DND-41 (cell line): ENCODE measurements around the gene ARHGAP15.

Experiments
- ATAC-seq: fragments of 200-7000 bp; cut with Tn5 transposase; 3 replicates; pipeline ENCODE4 v1.9.1; 2021; ENCODE audit warnings: low read depth; ENCODE audit not compliant: insufficient read depth
- DNase-seq: peaks from one replicate; pipeline ENCODE4 v3.0.0-alpha.2; 2020
- H2AFZ ChIP-seq: 2 replicates; pipeline ENCODE4 v1.6.0; 2012; ENCODE audit warnings: low read depth, low read length
- H3K27ac ChIP-seq: 2 replicates; pipeline ENCODE4 v1.5.1; 2012; ENCODE audit warnings: low read length, inconsistent platforms
- H3K27me3 ChIP-seq: fragments of 200-600 bp; sonication (generic); 2 replicates; pipeline ENCODE4 v1.6.0; 2012; ENCODE audit warnings: low read length, mild to moderate bottlenecking, inconsistent platforms; ENCODE audit not compliant: insufficient read depth, poor library complexity
- H3K36me3 ChIP-seq: 2 replicates; pipeline ENCODE4 v1.5.1; 2012; ENCODE audit warnings: low read length, inconsistent platforms; ENCODE audit not compliant: insufficient read depth
- H3K4me1 ChIP-seq: 2 replicates; pipeline ENCODE4 v1.5.1; 2012; ENCODE audit warnings: mild to moderate bottlenecking, low read length; ENCODE audit not compliant: insufficient read depth
- H3K4me2 ChIP-seq: 2 replicates; pipeline ENCODE4 v1.6.0; 2012; ENCODE audit warnings: mild to moderate bottlenecking, moderate library complexity, low read length, inconsistent platforms; ENCODE audit not compliant: insufficient read depth
- H3K4me3 ChIP-seq, 2 experiments: fragments of 200-600 bp in 1 of 2; shearing (Covaris generic) in 1 of 2; 2 replicates each; pipeline ENCODE4 v1.5.1; 2012 to 2016; ENCODE audit warnings: inconsistent platforms in 2 of 2, low read length in 2 of 2, mild to moderate bottlenecking in 2 of 2, low read depth in 1 of 2, moderate library complexity in 1 of 2
- H3K79me2 ChIP-seq: 2 replicates; pipeline ENCODE4 v1.6.0; 2012; ENCODE audit warnings: low read length, inconsistent platforms; ENCODE audit not compliant: insufficient read depth
- H3K9ac ChIP-seq: 2 replicates; pipeline ENCODE4 v1.6.0; 2012; ENCODE audit warnings: low read depth, mild to moderate bottlenecking, inconsistent platforms, low read length, moderate library complexity
- H3K9me3 ChIP-seq: 2 replicates; pipeline ENCODE4 v1.5.1; 2012; ENCODE audit warnings: low read length, moderate library complexity, mild to moderate bottlenecking, inconsistent platforms; ENCODE audit not compliant: insufficient read depth, severe bottlenecking
- H4K20me1 ChIP-seq: 2 replicates; pipeline ENCODE4 v1.6.0; 2012; ENCODE audit warnings: low read length; ENCODE audit not compliant: insufficient read depth
- CTCF ChIP-seq: IDR thresholded peaks from 2 replicates; pipeline ENCODE4 v1.5.1; 2012; ENCODE audit warnings: borderline replicate concordance, low read length, moderate library complexity, mild to moderate bottlenecking; ENCODE audit not compliant: poor library complexity, severe bottlenecking; ENCODE audit errors: extremely low read depth
- EZH2 ChIP-seq: IDR thresholded peaks from 3 replicates; pipeline ENCODE4 v1.6.1; 2012; ENCODE audit warnings: borderline replicate concordance, low read depth, mild to moderate bottlenecking, moderate library complexity, low read length, inconsistent platforms; ENCODE audit not compliant: severe bottlenecking

Gene ARHGAP15

GRCh38 chr2:143726151-143726845 lies 597.1 kb downstream of the ARHGAP15 start:
- ATAC-seq (no peak), DNase-seq (no peak)
- no peaks in the 10 kb centered on the region for H3K4me1 ChIP-seq
- H3K27me3 ChIP-seq = no peaks in the 10 kb centered on the region
- no peaks in the 10 kb centered on the region for H3K79me2 ChIP-seq
- H3K9me3 ChIP-seq = no peaks in the 10 kb centered on the region
- no peak overlapping the region for H3K4me3 ChIP-seq
- no peak for TF ChIP-seq EZH2
- TF ChIP-seq CTCF = no peak
- peaks cover 34% of the 10 kb centered on the region; the same call in 1 of the 2 replicates for H3K36me3 ChIP-seq
- no peak overlapping the region for H2AFZ ChIP-seq
- H3K4me2 ChIP-seq = no peak overlapping the region
- no peak overlapping the region for H3K9ac ChIP-seq
- H4K20me1 ChIP-seq = no peaks in the 10 kb centered on the region
- H3K27ac ChIP-seq = no peak overlapping the region

- ATAC-seq = no peak
- Histone ChIP-seq H4K20me1 (no peaks in the 10 kb centered on the region), H3K36me3 (peaks cover 28% of the 10 kb centered on the region; the same call in 1 of the 2 replicates), H2AFZ (no peak overlapping the region), H3K9ac (no peak overlapping the region), H3K27ac (no peak overlapping the region), H3K4me3 (no peak overlapping the region), H3K4me2 (no peak overlapping the region), H3K27me3 (no peaks in the 10 kb centered on the region), H3K9me3 (no peaks in the 10 kb centered on the region), H3K79me2 (no peaks in the 10 kb centered on the region), H3K4me1 (no peaks in the 10 kb centered on the region)
- TF ChIP-seq EZH2 (no peak), CTCF (no peak)
- DNase-seq = no peak
These were observed 599.3 kb downstream of the ARHGAP15 start for GRCh38 chr2:143728498-143728897.

DNA sequence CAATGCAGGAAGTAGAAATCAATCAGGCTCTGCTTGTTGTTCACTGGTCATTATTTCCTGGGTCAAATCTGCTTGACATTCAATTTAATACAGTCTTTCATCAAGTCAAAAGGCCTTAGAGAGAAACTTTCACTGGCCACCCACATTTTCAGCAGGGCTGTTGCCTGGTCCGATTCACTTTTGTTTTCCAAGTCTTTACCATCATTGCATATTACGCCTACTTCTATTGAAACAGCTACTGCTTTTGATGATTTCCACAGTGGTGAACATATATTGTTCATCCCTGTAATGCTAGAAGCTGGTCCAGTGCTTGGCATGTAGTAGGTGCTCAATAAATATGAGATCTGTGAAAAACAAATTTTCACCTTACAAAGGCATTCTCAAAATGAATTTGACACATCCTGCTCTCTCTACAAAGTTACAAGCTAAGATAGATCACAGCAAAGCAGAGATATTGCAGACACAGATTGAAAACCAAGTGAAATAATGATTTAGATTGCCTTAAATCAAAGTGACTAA lies 600.1 kb downstream of the ARHGAP15 start:
- ATAC-seq (no peak), DNase-seq (no peak)
- H3K79me2 ChIP-seq = no peaks in the 10 kb centered on the region
- H3K9me3 ChIP-seq = no peaks in the 10 kb centered on the region
- H3K4me1 ChIP-seq = no peaks in the 10 kb centered on the region
- no peaks in the 10 kb centered on the region for H3K27me3 ChIP-seq
- H3K4me2 ChIP-seq = no peak overlapping the region
- no peak overlapping the region for H2AFZ ChIP-seq
- H4K20me1 ChIP-seq = no peaks in the 10 kb centered on the region
- no peak overlapping the region for H3K27ac ChIP-seq
- H3K4me3 ChIP-seq = no peak overlapping the region
- no peak overlapping the region for H3K9ac ChIP-seq
- peaks cover 27% of the 10 kb centered on the region; the same call in 1 of the 2 replicates for H3K36me3 ChIP-seq
- no peak for TF ChIP-seq CTCF
- TF ChIP-seq EZH2 = no peak
